HL-60 (cell line): ENCODE measurements around the gene RASSF7.

Source experiments
- DNase-seq, 2 experiments: peaks; one replicate each; pipeline ENCODE4 v3.0.0-alpha.2; 2010 to 2020; ENCODE audit warnings: low read depth in 1 of 2, low spot score in 1 of 2
- H3K27ac ChIP-seq: fragments of 250-450 bp; sonication (Bioruptor Pico); replicated peaks from 2 replicates; pipeline ENCODE4 v1.5.1; 2020; ENCODE audit warnings: mild to moderate bottlenecking, moderate library complexity
- H3K27me3 ChIP-seq: fragments of 250-450 bp; sonication (Bioruptor Pico); 2 replicates; pipeline ENCODE4 v1.5.1; 2021; ENCODE audit warnings: mild to moderate bottlenecking, moderate library complexity; ENCODE audit not compliant: insufficient read depth, poor library complexity, severe bottlenecking
- H3K4me3 ChIP-seq: replicated peaks from 2 replicates; pipeline ENCODE4 v1.5.1; 2011; ENCODE audit warnings: mild to moderate bottlenecking, control low read depth, low read length; ENCODE audit not compliant: insufficient read depth
- CTCF ChIP-seq: IDR thresholded peaks from one replicate; pipeline ENCODE4 v1.5.1; 2011; ENCODE audit warnings: low read length, control low read depth, inconsistent platforms; ENCODE audit not compliant: insufficient read depth
- GABPA ChIP-seq: IDR thresholded peaks from 2 replicates; pipeline ENCODE4 v1.6.1; 2012; ENCODE audit warnings: low read depth
- POLR2AphosphoS5 ChIP-seq: IDR thresholded peaks from 2 replicates; pipeline ENCODE4 v1.6.1; 2012; ENCODE audit warnings: low read depth
- SPI1 ChIP-seq: IDR thresholded peaks from 2 replicates; pipeline ENCODE4 v1.6.1; 2012; ENCODE audit warnings: low read depth, mild to moderate bottlenecking, borderline replicate concordance
- TF ChIP-seq, protein P1 (sequence below): IDR thresholded peaks from 2 replicates; pipeline ENCODE4 v1.6.1; 2012; ENCODE audit warnings: low read depth; ENCODE audit not compliant: insufficient replicate concordance

RASSF7 gene

DNA sequence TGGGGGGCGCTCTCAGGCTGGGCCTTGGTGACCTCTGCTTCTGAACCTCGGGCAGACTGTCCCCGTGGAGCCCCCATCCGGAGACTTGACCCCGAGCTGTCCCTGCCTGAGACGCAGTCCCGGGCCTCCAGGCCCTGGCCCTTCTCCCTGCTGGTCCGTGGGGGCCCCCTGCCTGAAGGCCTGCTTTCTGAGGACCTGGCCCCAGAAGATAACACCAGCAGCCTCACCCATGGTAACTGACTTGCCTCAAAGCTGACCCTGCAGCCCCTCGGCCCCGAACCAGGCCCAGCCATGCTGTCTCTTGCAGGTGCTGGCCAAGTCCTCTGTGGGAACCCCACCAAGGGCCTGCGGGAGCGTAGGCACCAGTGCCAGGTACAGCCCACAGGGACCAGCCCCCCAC, 9.2 kb upstream of the RASSF7 start:
- no peak for DNase-seq
- Histone ChIP-seq H3K27ac (no peak overlapping the region), H3K4me3 (no peak overlapping the region), H3K27me3 (peaks cover 13% of the 10 kb centered on the region)
- TF ChIP-seq, protein P1, sequence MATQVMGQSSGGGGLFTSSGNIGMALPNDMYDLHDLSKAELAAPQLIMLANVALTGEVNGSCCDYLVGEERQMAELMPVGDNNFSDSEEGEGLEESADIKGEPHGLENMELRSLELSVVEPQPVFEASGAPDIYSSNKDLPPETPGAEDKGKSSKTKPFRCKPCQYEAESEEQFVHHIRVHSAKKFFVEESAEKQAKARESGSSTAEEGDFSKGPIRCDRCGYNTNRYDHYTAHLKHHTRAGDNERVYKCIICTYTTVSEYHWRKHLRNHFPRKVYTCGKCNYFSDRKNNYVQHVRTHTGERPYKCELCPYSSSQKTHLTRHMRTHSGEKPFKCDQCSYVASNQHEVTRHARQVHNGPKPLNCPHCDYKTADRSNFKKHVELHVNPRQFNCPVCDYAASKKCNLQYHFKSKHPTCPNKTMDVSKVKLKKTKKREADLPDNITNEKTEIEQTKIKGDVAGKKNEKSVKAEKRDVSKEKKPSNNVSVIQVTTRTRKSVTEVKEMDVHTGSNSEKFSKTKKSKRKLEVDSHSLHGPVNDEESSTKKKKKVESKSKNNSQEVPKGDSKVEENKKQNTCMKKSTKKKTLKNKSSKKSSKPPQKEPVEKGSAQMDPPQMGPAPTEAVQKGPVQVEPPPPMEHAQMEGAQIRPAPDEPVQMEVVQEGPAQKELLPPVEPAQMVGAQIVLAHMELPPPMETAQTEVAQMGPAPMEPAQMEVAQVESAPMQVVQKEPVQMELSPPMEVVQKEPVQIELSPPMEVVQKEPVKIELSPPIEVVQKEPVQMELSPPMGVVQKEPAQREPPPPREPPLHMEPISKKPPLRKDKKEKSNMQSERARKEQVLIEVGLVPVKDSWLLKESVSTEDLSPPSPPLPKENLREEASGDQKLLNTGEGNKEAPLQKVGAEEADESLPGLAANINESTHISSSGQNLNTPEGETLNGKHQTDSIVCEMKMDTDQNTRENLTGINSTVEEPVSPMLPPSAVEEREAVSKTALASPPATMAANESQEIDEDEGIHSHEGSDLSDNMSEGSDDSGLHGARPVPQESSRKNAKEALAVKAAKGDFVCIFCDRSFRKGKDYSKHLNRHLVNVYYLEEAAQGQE, result no peak
- TF ChIP-seq SPI1 (no peak), CTCF (no peak), GABPA (no peak), POLR2AphosphoS5 (no peak)

DNA sequence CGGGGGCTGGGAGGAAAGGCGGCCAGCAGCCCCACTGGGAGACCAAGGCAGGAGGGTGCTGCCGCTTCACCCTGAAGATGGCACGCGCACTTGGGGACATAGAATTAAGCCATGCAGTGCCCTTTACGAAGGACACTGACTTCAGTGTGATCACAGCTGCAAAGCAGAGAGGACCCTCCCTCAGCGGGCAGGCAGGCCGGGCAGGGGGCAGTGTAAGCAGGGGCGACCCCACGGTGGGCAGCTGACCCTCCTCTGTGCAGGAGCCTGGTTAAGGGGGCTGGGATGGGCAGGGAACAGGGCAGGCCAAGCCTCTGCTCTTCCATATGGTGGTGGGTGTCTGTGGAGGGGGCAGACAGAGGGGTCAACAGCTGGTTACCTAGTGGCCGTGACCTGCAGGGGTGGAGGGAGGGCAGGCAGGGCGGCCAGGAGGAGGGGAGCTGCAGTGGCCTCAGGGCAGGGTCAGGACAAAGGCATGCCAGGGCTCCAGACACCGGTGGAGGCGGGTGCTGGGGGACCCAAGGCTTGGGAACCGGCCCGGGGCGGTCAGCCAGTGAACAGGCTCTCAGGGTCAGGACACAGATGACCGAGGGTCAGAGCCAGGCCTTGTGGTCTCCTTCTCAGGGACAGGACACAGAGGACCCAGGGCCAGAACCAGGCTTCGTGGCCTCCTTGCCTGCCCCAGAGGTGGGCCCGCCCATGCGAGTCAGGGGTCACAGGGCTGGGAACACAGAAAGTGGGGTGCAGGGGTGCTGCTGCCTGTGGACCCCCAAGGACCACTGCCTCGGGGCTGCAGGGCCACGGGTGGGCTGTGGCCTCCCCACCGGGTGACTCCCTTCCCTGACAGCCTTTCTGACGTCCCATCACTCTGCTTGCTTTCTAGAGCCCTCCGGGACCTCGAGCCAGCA, 7.4 kb upstream of the RASSF7 start:
- H3K27ac ChIP-seq, result no peak overlapping the region
- no peak overlapping the region for H3K4me3 ChIP-seq
- peaks cover 30% of the 10 kb centered on the region for H3K27me3 ChIP-seq
- no peak for TF ChIP-seq GABPA
- TF ChIP-seq SPI1, result no peak
- TF ChIP-seq POLR2AphosphoS5, result no peak
- TF ChIP-seq, protein P1, result no peak
- no peak for DNase-seq

GRCh38 chr11:553988-554340, 6.8 kb upstream of the RASSF7 start:
- Histone ChIP-seq H3K4me3 (no peak overlapping the region), H3K27ac (no peak overlapping the region), H3K27me3 (peaks cover 30% of the 10 kb centered on the region)
- no peak for DNase-seq
- TF ChIP-seq GABPA (no peak), SPI1 (no peak), POLR2AphosphoS5 (no peak), CTCF (no peak)
- TF ChIP-seq, protein P1, result no peak
